Stimulated activated CD4-positive, alpha-beta T cell treated with anti-CD3 and anti-CD28 coated beads, TNF-alpha, amount 100 ng/mL, for 1 hour (primary cell): ENCODE measurements around the gene GRK4.

Experiments
- DNase-seq, 3 donors: peaks; one replicate each; pipeline ENCODE4 v3.0.0-alpha.2; 2020; ENCODE audit warnings: low read depth in 3 of 3, low spot score in 1 of 3

Gene GRK4

GRCh38 chr4:3010998-3011397, 47.6 kb downstream of the GRK4 start:
- DNase-seq, result no peak

- DNase-seq, result no peak
Measured at GRCh38 chr4:3011456-3012220, 48.3 kb downstream of the GRK4 start.

GRCh38 chr4:3013323-3013722, 50.0 kb downstream of the GRK4 start:
- no peak for DNase-seq

GRCh38 chr4:3013839-3014350, 50.5 kb downstream of the GRK4 start:
- DNase-seq, result no peak

GRCh38 chr4:3016961-3017360, 53.6 kb downstream of the GRK4 start:
- no peak for DNase-seq

- no peak for DNase-seq
Measured at GRCh38 chr4:3017504-3017903, 54.1 kb downstream of the GRK4 start.

GRCh38 chr4:3019145-3019846, 55.9 kb downstream of the GRK4 start:
- DNase-seq, result no peak

GRCh38 chr4:3021127-3021526, 57.8 kb downstream of the GRK4 start:
- DNase-seq, result no peak

- no peak for DNase-seq
Measured at GRCh38 chr4:3021627-3022026, 58.3 kb downstream of the GRK4 start.

- no peak for DNase-seq
Measured at GRCh38 chr4:3022112-3022511, 58.7 kb downstream of the GRK4 start.

GRCh38 chr4:3022651-3023050, 59.3 kb downstream of the GRK4 start:
- no peak for DNase-seq

- DNase-seq, result no peak
Measured at GRCh38 chr4:3025881-3026280, 62.5 kb downstream of the GRK4 start.

- DNase-seq, result no peak
Measured at GRCh38 chr4:3026540-3026939, 63.2 kb downstream of the GRK4 start.

GRCh38 chr4:3029464-3029863, 66.1 kb downstream of the GRK4 start:
- no peak for DNase-seq

- DNase-seq, result no peak
Measured at GRCh38 chr4:3030566-3031356, 67.4 kb downstream of the GRK4 start.

- DNase-seq, result no peak
Measured at GRCh38 chr4:3031357-3032082, 68.1 kb downstream of the GRK4 start.

GRCh38 chr4:3034231-3034630, 70.9 kb downstream of the GRK4 start:
- no peak for DNase-seq

- no peak for DNase-seq
Measured at GRCh38 chr4:3035249-3035648, 71.9 kb downstream of the GRK4 start.

GRCh38 chr4:3035674-3036073, 72.3 kb downstream of the GRK4 start:
- no peak for DNase-seq

- DNase-seq, result no peak
Measured at GRCh38 chr4:3036131-3036952, 73.0 kb downstream of the GRK4 start.
